Measurements from ENCODE around the gene MED17.

GRCh38 chr11:93761910-93762309 is 22.2 kb upstream of the MED17 start:
- TF ChIP-seq ZNF274 (IDR thresholded peaks at IDR 0.05; ENCODE audit: low read depth, low read length) (no peak), YY1 (IDR thresholded peaks at IDR 0.05; ENCODE audit: insufficient read depth, insufficient read length) (no peak)
